K562 (cell line): ENCODE data around the gene OR10H3. TPM values are rescaled to one million over a fixed set of nuclear protein-coding genes. Genes with fewer than 3 reads are reported as not detected.
"Not testable (repeated sequence)": the region's sequence is repeated elsewhere in the genome, so short reads cannot be mapped to it uniquely, and the experiment has no call there.

ENCODE experiments used
- ATAC-seq: fragments of 200-7000 bp; cut with Tn5 transposase; 3 replicates; pipeline ENCODE4 v1.9.1; 2020; ENCODE audit warnings: moderate library complexity
- BruUV-seq: library from RNA; stranded (reverse); fragments of 400-500 nt; replicated peaks from 2 replicates; lab custom pipeline; 2021; lab: Mats Ljungman, UMichigan
- CTCF ChIA-PET: fragments of 300-600 bp; formaldehyde crosslinking; extraction: SDS; loops from one replicate; lab custom pipeline; 2021; ENCODE audit warnings: low intra/inter-chr PET ratio; lab: Yijun Ruan, JAX
- POLR2A ChIA-PET: fragments of 300-600, 350-650 bp; sonication (Branson Sonifier 250); formaldehyde crosslinking; extraction: SDS; loops from one replicate; lab custom pipeline; 2021; ENCODE audit warnings: antibody characterized with exemption, inconsistent platforms; lab: Yijun Ruan, JAX
- DNase-seq, 4 experiments: peaks; one replicate each; pipeline versions ENCODE4 v3.0.0 to v3.0.0-alpha.2; 2011 to 2018; ENCODE audit warnings: low spot score in 3 of 4, mixed read lengths in 3 of 4; ENCODE audit errors: extremely low read depth in 1 of 4
- FAIRE-seq: peaks from 2 replicates; lab custom pipeline; 2011; peaks lifted over from hg19 to GRCh38; lab: Jason Lieb, UNC
- H2AFZ ChIP-seq: 2 replicates; pipeline ENCODE4 v1.6.0; 2011; ENCODE audit warnings: low read depth, low read length, control low read depth, inconsistent platforms
- H3K27ac ChIP-seq: fragments of 200-600 bp; 3 replicates; pipeline ENCODE4 v1.8.0; 2011; ENCODE audit warnings: low read depth, mild to moderate bottlenecking, control low read depth, inconsistent platforms, low read length, moderate library complexity, mixed read lengths; ENCODE audit errors: extremely low read depth
- H3K27me3 ChIP-seq, 2 experiments: fragments of 300-600 bp in 1 of 2; 2 replicates in 1 of 2; 3 replicates in 1 of 2; pipeline versions ENCODE4 v1.6.0 to v1.8.0; 2011; ENCODE audit warnings: inconsistent platforms in 2 of 2, low read length in 2 of 2, mild to moderate bottlenecking in 1 of 2, mixed read lengths in 1 of 2, moderate library complexity in 1 of 2; ENCODE audit not compliant: control insufficient read depth in 2 of 2, insufficient read depth in 2 of 2
- H3K36me3 ChIP-seq: fragments of 300-600 bp; 3 replicates; pipeline ENCODE4 v1.8.0; 2011; ENCODE audit warnings: mild to moderate bottlenecking, low read length, inconsistent platforms; ENCODE audit not compliant: control insufficient read depth, insufficient read depth
- H3K4me1 ChIP-seq, 2 experiments: fragments of 200-600 bp in 1 of 2; replicated peaks in 1 of 2; 2 replicates in 1 of 2; 3 replicates in 1 of 2; pipeline versions ENCODE4 v1.5.1 to v1.8.0; 2011; ENCODE audit warnings: inconsistent platforms in 2 of 2, low read length in 2 of 2, mild to moderate bottlenecking in 1 of 2, mixed read lengths in 1 of 2, moderate library complexity in 1 of 2; ENCODE audit not compliant: control insufficient read depth in 2 of 2, insufficient read depth in 2 of 2
- H3K4me2 ChIP-seq: 2 replicates; pipeline ENCODE4 v1.6.1; 2011; ENCODE audit warnings: low read length, control low read depth, inconsistent platforms, mixed read lengths; ENCODE audit not compliant: insufficient read depth
- H3K4me3 ChIP-seq: fragments of 200-600 bp; sonication (generic), shearing (Covaris generic); 2 replicates; pipeline ENCODE4 v1.5.1; 2016; ENCODE audit warnings: control low read depth, inconsistent platforms
- H3K79me2 ChIP-seq: fragments of 200-600 bp; 3 replicates; pipeline ENCODE4 v1.8.0; 2011; ENCODE audit warnings: low read length, inconsistent platforms; ENCODE audit not compliant: control insufficient read depth, insufficient read depth
- H3K9ac ChIP-seq, 2 experiments: 2 replicates each; pipeline versions ENCODE4 v1.6.0 to v1.6.1; 2011; ENCODE audit warnings: low read depth in 2 of 2, low read length in 2 of 2, control low read depth in 1 of 2, inconsistent platforms in 1 of 2, mild to moderate bottlenecking in 1 of 2, mixed read lengths in 1 of 2; ENCODE audit not compliant: insufficient read depth in 1 of 2
- H3K9me1 ChIP-seq: one replicate; pipeline ENCODE4 v1.6.0; 2011; ENCODE audit warnings: inconsistent platforms, mild to moderate bottlenecking, low read length, moderate library complexity; ENCODE audit not compliant: control insufficient read depth, insufficient read depth
- H3K9me3 ChIP-seq: replicated peaks from 2 replicates; pipeline ENCODE4 v1.5.1; 2011; ENCODE audit warnings: low read depth, low read length, inconsistent platforms; ENCODE audit not compliant: control insufficient read depth, insufficient read depth
- H4K20me1 ChIP-seq: replicated peaks from 2 replicates; pipeline ENCODE4 v1.6.1; 2011; ENCODE audit warnings: low read length, inconsistent platforms, mixed read lengths; ENCODE audit not compliant: control insufficient read depth, insufficient read depth
- HLTF ChIP-seq: fragments of 450-650 bp; IDR thresholded peaks from 2 replicates; pipeline ENCODE4 v1.6.1; 2016
- RBM25 ChIP-seq: fragments of 200-400 bp; formaldehyde crosslinking; IDR thresholded peaks from 2 replicates; pipeline ENCODE4 v1.6.1; 2018; ENCODE audit warnings: low read length, low read depth, moderate library complexity; ENCODE audit not compliant: severe bottlenecking
- WGBS: fragments of 100-300 bp; shearing (Covaris generic); methylation state at CpG from one replicate; pipeline ENCODE4 v1.1.6; 2016; ENCODE audit warnings: low coverage, mixed read lengths; ENCODE audit not compliant: insufficient coverage; ENCODE audit errors: missing lambda C conversion rate; 5-methylcytosine and 5-hydroxymethylcytosine counted together
- in situ Hi-C: fragments of 300-500 bp; cut with MboI; formaldehyde crosslinking; loops from 4 replicates; pipeline ENCODE4 v1.15.0; 2018; ENCODE audit warnings: inconsistent platforms, mixed read lengths
- intact Hi-C: fragments of 100-400 bp; cut with micrococcal nuclease; formaldehyde crosslinking; loops from 2 replicates; pipeline ENCODE4 v1.14.2; 2022
- polyA plus RNA-seq, 8 experiments: library from polyadenylated mRNA; depleted of rRNA in 4 of 8; stranded (reverse) in 5 of 8; unstranded in 3 of 8; fragments of >200 nt; fragmentation: Nextera tagmentation in 2 of 8; fragmentation: Illumina TruSeq in 1 of 8; extraction: Ambion mirVana in 2 of 8; extraction: Trizol in 1 of 8; gene quantifications; 2 replicates each; pipeline versions ENCODE4 v1.2.1 to v1.2.3, GENCODE V29; 2011 to 2014; ENCODE audit warnings: inconsistent platforms in 1 of 8, missing spikeins in 1 of 8
- total RNA-seq, 7 experiments: library from RNA; depleted of rRNA in 6 of 7; stranded (reverse); fragments of >200 nt in 6 of 7; fragmentation: Illumina TruSeq in 2 of 7; extraction: Trizol in 2 of 7; gene quantifications; 2 replicates each; pipeline versions ENCODE4 v1.2.1 to v1.2.3, GENCODE V29; 2011 to 2021; ENCODE audit warnings: low replicate concordance in 1 of 7

The OR10H3 gene
- total and polyA plus RNA-seq, 9 of the 15 experiments (the other 6 are each of a cell fraction or from before 2014, with no cell fraction given) = not detected

GRCh38 chr19:15774159-15774558 is 36.4 kb downstream of the OR10H3 start:
- H3K4me2 ChIP-seq, BruUV-seq, ATAC-seq: not testable (repeated sequence)

GRCh38 chr19:15775249-15775648 is 37.5 kb downstream of the OR10H3 start:
- no peak overlapping the region for H3K27ac ChIP-seq
- H3K9me1 ChIP-seq = no peaks in the 10 kb centered on the region
- intact Hi-C loops (no loop called here), in situ Hi-C loops (loop anchor here (5.0 kb wide), 1 partner anchor 98 kb away; no protein-coding TSS in a partner anchor)
- no peaks in the 10 kb centered on the region for H3K9me3 ChIP-seq
- no peak for ATAC-seq
- H3K4me3 ChIP-seq = no peak overlapping the region
- no peaks in the 10 kb centered on the region for H3K36me3 ChIP-seq
- no peak overlapping the region for H3K4me2 ChIP-seq
- no peaks in the 10 kb centered on the region for H3K4me1 ChIP-seq
- no peak for FAIRE-seq
- WGBS = 0% methylated on average over 2 of the region's 2 CpGs
- H4K20me1 ChIP-seq = no peaks in the 10 kb centered on the region
- BruUV-seq = no TSS peak
- H3K27me3 ChIP-seq = peaks cover 0 to 3% of the 10 kb centered on the region in 2 experiments; a peak in 2 of 5 replicates
- DNase-seq = no peak
- no peaks in the 10 kb centered on the region for H3K79me2 ChIP-seq
- POLR2A ChIA-PET = interaction anchor here (0.7 kb wide), 1 partner anchor 9 kb away, joined by 3 read pairs; no protein-coding TSS in a partner anchor
- TF ChIP-seq RBM25 = peak; percentile 37
- TF ChIP-seq HLTF = no peak
- CTCF ChIA-PET = no interaction called here
- H3K9ac ChIP-seq = no peak overlapping the region
- no peak overlapping the region for H2AFZ ChIP-seq

More at GRCh38 chr19:15774159-15774558, 36.4 kb downstream of the OR10H3 start:
- H2AFZ ChIP-seq, H3K9me1 ChIP-seq, H3K4me1 ChIP-seq, H4K20me1 ChIP-seq, H3K79me2 ChIP-seq, in situ Hi-C loops, FAIRE-seq, H3K27me3 ChIP-seq, H3K9ac ChIP-seq, H3K27ac ChIP-seq, DNase-seq, H3K9me3 ChIP-seq, intact Hi-C loops, H3K36me3 ChIP-seq, H3K4me3 ChIP-seq, POLR2A ChIA-PET, CTCF ChIA-PET: not testable (repeated sequence)
- WGBS = 0% methylated on average over 2 of the region's 3 CpGs
